ENCODE measurements around the gene KATNA1.
"Not testable (repeated sequence)": the region's sequence is repeated elsewhere in the genome, so short reads cannot be mapped to it uniquely, and the experiment has no call there.

KATNA1 gene

GRCh38 chr6:149648148-149649145, at the start of gene KATNA1:
KATNA1 (minus strand) TSS chr6:149648714; CDS start chr6:149638547, 10,167 bp downstream.
- TF ChIP-seq CTCF (IDR thresholded peaks at IDR 0.05; ENCODE audit: low read depth, low read length), result no peak
- peak within 1 kb of the TSS; percentile 80 for H3K4me3 ChIP-seq (ENCODE audit: low read depth, low read length)

GRCh38 chr6:149698175-149698574, 49.7 kb upstream of the KATNA1 start:
- no peak overlapping the region for H3K4me3 ChIP-seq (ENCODE audit: low read depth, low read length)
- TF ChIP-seq CTCF (IDR thresholded peaks at IDR 0.05; ENCODE audit: low read depth, low read length), result no peak

GRCh38 chr6:149696901-149697300, 48.4 kb upstream of the KATNA1 start:
- H3K4me3 ChIP-seq (ENCODE audit: low read depth, low read length), result no peak overlapping the region
- no peak for TF ChIP-seq CTCF (IDR thresholded peaks at IDR 0.05; ENCODE audit: low read depth, low read length)

- no peak for TF ChIP-seq CTCF (IDR thresholded peaks at IDR 0.05; ENCODE audit: low read depth, low read length)
These were observed 46.4 kb upstream of the KATNA1 start for GRCh38 chr6:149694921-149695320.

GRCh38 chr6:149691201-149691600, 42.7 kb upstream of the KATNA1 start:
- TF ChIP-seq CTCF (IDR thresholded peaks at IDR 0.05; ENCODE audit: low read depth, low read length), result no peak
- H3K4me3 ChIP-seq (ENCODE audit: low read depth, low read length), result no peak overlapping the region

More at GRCh38 chr6:149694921-149695320, 46.4 kb upstream of the KATNA1 start:
- H3K4me3 ChIP-seq (ENCODE audit: low read depth, low read length), result no peak overlapping the region

- no peak for TF ChIP-seq CTCF (IDR thresholded peaks at IDR 0.05; ENCODE audit: low read depth, low read length)
- H3K4me3 ChIP-seq (ENCODE audit: low read depth, low read length), result no peak overlapping the region
These were observed 37.7 kb upstream of the KATNA1 start for GRCh38 chr6:149686230-149686629.

- no peak overlapping the region for H3K4me3 ChIP-seq (ENCODE audit: low read depth, low read length)
- no peak for TF ChIP-seq CTCF (IDR thresholded peaks at IDR 0.05; ENCODE audit: low read depth, low read length)
These were observed 34.8 kb upstream of the KATNA1 start for GRCh38 chr6:149683256-149683859.

- not testable (repeated sequence) for H3K4me3 ChIP-seq (ENCODE audit: low read depth, low read length)
These were observed 33.3 kb upstream of the KATNA1 start for GRCh38 chr6:149681845-149682244.

Data from WI38 (cell line).